ENCODE data around the gene CFAP43. TPM values are rescaled to one million over a fixed set of nuclear protein-coding genes. Genes with fewer than 3 reads are reported as not detected.

The CFAP43 gene
- total and polyA plus RNA-seq, 2 of the 8 experiments (the other 6 are each of a cell fraction or from before 2014, with no cell fraction given), result 0.11 to 0.27 TPM

GRCh38 chr10:104085801-104086400 is 146.3 kb downstream of the CFAP43 start, which contains the start of gene COL17A1:
COL17A1 (minus strand) TSS chr10:104085880; CDS start chr10:104080673, 5,207 bp downstream.
- Histone ChIP-seq H4K20me1 (replicated peaks in 1 of 2; ENCODE audit: control insufficient read depth in 1 of 2, insufficient read depth in 2 of 2, low read length in 2 of 2) (no peaks in the 10 kb centered on the region), H2AK5ac (ENCODE audit: low read depth, low read length) (no peak within 1 kb of the TSS), H3K18ac (ENCODE audit: extremely low read depth, low read length) (no peak within 1 kb of the TSS), H3K4me2 (ENCODE audit: insufficient read depth in 1 of 2, low read depth in 2 of 2, low read length in 2 of 2) (no peak within 1 kb of the TSS), H3K27ac (ENCODE audit: low read depth, low read length) (no peak within 1 kb of the TSS), H4K5ac (ENCODE audit: insufficient read length, low read depth, low read length) (no peak within 1 kb of the TSS), H3K23me2 (ENCODE audit: low read depth, low read length) (no peaks in the 10 kb centered on the region), H3K14ac (ENCODE audit: insufficient read length) (no peak within 1 kb of the TSS), H3K36me3 (ENCODE audit: control insufficient read depth in 2 of 4, insufficient read depth in 4 of 4, low read length in 3 of 4) (no peaks in the 10 kb centered on the region), H2AFZ (ENCODE audit: low read length) (peak within 1 kb of the TSS; percentile 16; the same call in 1 of the 2 replicates), H2BK5ac (ENCODE audit: low read depth, low read length) (no peak within 1 kb of the TSS; the same call in 1 of the 2 replicates), H3K9ac (replicated peaks in 1 of 4; ENCODE audit: extremely low read depth in 1 of 4, low read depth in 3 of 4, low read length in 3 of 4) (no peak within 1 kb of the TSS), H4K91ac (replicated peaks; ENCODE audit: insufficient read length, low read length) (no peak within 1 kb of the TSS), H3K27me3 (replicated peaks in 1 of 4; ENCODE audit: control insufficient read depth in 3 of 4, extremely low read depth in 1 of 4, insufficient read depth in 3 of 4, low read length in 3 of 4) (no peaks in the 10 kb centered on the region), H2BK15ac (ENCODE audit: low read length) (0 out of 2 replicates have a peak within 1 kb of the TSS, but pooled peaks have one; percentile 76), H3K56ac (replicated peaks; ENCODE audit: insufficient read length, low read depth, low read length) (no peak within 1 kb of the TSS), H2BK20ac (ENCODE audit: low read length) (0 out of 2 replicates have a peak within 1 kb of the TSS, but pooled peaks have one; percentile 9), H3K9me3 (ENCODE audit: insufficient read depth in 2 of 2, low read depth in 1 of 2, low read length in 1 of 2) (no peaks in the 10 kb centered on the region), H3K79me2 (ENCODE audit: control insufficient read depth in 1 of 2, insufficient read depth in 2 of 2, low read length in 2 of 2) (no peaks in the 10 kb centered on the region), H2BK120ac (replicated peaks; ENCODE audit: low read depth, low read length) (no peak within 1 kb of the TSS), H2BK12ac (ENCODE audit: low read depth, low read length) (peak within 1 kb of the TSS; percentile 83), H3K4ac (replicated peaks; ENCODE audit: insufficient read length, low read depth, low read length) (no peak within 1 kb of the TSS), H3K4me3 (ENCODE audit: extremely low read depth in 1 of 4, insufficient read depth in 2 of 4, low read depth in 3 of 4, low read length in 4 of 4) (no peak within 1 kb of the TSS), H3K4me1 (replicated peaks in 1 of 4; ENCODE audit: control insufficient read depth in 3 of 4, insufficient read depth in 4 of 4, low read length in 3 of 4) (peaks cover 0 to 6% (median 1%) of the 10 kb centered on the region in 4 experiments; a peak in 4 of 7 replicates), H3K79me1 (ENCODE audit: low read depth, low read length) (no peaks in the 10 kb centered on the region), H3K23ac (ENCODE audit: insufficient read length) (no peak within 1 kb of the TSS), H4K8ac (ENCODE audit: extremely low read depth, insufficient read depth, low read length) (no peak within 1 kb of the TSS)
- FAIRE-seq, result no peak
- ChIA-PET CTCF (ENCODE audit: partially characterized antibody) (interaction anchor here (0.6 kb wide), 1 partner anchor 8 kb away, joined by 4 read pairs; no protein-coding TSS in a partner anchor), POLR2A (ENCODE audit: partially characterized antibody) (no interaction called here)
- 82% methylated on average over 3 of the region's 3 CpGs; no CpG with 5 or more reads in 1 of the 2 experiments for WGBS, 2 experiments (ENCODE audit: extremely low coverage in 1 of 2, insufficient coverage in 1 of 2, insufficient read length in 1 of 2, insufficient replicate concordance in 2 of 2, low coverage in 1 of 2, low lambda C conversion rate in 2 of 2, missing lambda C conversion rate in 1 of 2)
- no peak for DNase-seq (ENCODE audit: low read depth in 1 of 2, low spot score in 2 of 2)
- no peak for TF ChIP-seq NANOG (IDR thresholded peaks at IDR 0.05; ENCODE audit: insufficient read depth, low read depth, low read length, poor library complexity, severe bottlenecking)
- no peak for TF ChIP-seq RBBP5 (IDR thresholded peaks at IDR 0.05; ENCODE audit: borderline replicate concordance, low read depth, low read length)
- TF ChIP-seq ATF3 (IDR thresholded peaks at IDR 0.05; ENCODE audit: insufficient read depth, low read depth, low read length), result no peak
- TF ChIP-seq TCF12 (IDR thresholded peaks at IDR 0.05; ENCODE audit: low read depth, low read length), result no peak
- no peak for TF ChIP-seq TAF1 (IDR thresholded peaks at IDR 0.05; ENCODE audit: low read depth, low read length)
- no peak for TF ChIP-seq CREB1 (IDR thresholded peaks at IDR 0.05)
- no peak for TF ChIP-seq HDAC6 (IDR thresholded peaks at IDR 0.05; ENCODE audit: low read depth, low read length)
- TF ChIP-seq USF2 (IDR thresholded peaks at IDR 0.05; ENCODE audit: low read length), result no peak
- TF ChIP-seq PHF8 (conservative IDR thresholded peaks at IDR 0.05; ENCODE audit: low read depth, low read length), result no peak
- TF ChIP-seq SIRT6 (IDR thresholded peaks at IDR 0.05; ENCODE audit: low read length), result no peak
- no peak for TF ChIP-seq SP1 (IDR thresholded peaks at IDR 0.05; ENCODE audit: low read depth, low read length)
- TF ChIP-seq MAFK (IDR thresholded peaks at IDR 0.05; ENCODE audit: low read depth, low read length), result no peak

All from H1 (cell line).